Measurements from ENCODE around the gene POLL. TPM values are rescaled to one million over a fixed set of nuclear protein-coding genes. Genes with fewer than 3 reads are reported as not detected.

The POLL gene
- total and polyA plus RNA-seq, 10 of the 15 experiments (the other 5 are each of a cell fraction or from before 2014, with no cell fraction given) = 1.5 to 25.4 (median 13.8) TPM

DNA sequence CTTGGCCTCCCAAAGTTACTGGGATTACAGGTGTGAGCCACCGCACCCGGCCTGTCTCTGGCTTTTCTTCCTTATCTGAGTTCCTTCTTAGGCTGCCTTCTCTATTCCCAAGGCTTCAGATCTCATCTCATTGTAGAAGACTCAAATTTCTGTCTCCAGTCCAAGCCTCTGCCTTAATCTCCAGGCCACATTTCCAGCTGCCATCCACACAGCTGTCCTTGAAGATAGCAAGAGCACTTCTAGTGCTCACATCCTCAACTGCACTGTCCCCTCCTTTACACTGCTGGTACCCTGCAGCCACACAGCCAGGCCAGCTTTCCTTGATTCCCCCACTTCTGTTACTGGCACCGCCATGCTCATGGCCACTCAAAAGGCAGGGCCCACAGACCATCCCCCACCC is 35.6 kb downstream of the POLL start (continued):
- TF ChIP-seq, protein P1, sequence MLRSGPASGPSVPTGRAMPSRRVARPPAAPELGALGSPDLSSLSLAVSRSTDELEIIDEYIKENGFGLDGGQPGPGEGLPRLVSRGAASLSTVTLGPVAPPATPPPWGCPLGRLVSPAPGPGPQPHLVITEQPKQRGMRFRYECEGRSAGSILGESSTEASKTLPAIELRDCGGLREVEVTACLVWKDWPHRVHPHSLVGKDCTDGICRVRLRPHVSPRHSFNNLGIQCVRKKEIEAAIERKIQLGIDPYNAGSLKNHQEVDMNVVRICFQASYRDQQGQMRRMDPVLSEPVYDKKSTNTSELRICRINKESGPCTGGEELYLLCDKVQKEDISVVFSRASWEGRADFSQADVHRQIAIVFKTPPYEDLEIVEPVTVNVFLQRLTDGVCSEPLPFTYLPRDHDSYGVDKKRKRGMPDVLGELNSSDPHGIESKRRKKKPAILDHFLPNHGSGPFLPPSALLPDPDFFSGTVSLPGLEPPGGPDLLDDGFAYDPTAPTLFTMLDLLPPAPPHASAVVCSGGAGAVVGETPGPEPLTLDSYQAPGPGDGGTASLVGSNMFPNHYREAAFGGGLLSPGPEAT (IDR thresholded peaks at IDR 0.05; ENCODE audit: low read depth) = no peak
- TF ChIP-seq TARDBP (IDR thresholded peaks at IDR 0.05; ENCODE audit: borderline replicate concordance) (no peak), BACH1 (IDR thresholded peaks at IDR 0.05; ENCODE audit: borderline replicate concordance) (no peak), BCL11A (IDR thresholded peaks at IDR 0.05; ENCODE audit: low read depth, low read length) (no peak)
- TF ChIP-seq, protein P2, sequence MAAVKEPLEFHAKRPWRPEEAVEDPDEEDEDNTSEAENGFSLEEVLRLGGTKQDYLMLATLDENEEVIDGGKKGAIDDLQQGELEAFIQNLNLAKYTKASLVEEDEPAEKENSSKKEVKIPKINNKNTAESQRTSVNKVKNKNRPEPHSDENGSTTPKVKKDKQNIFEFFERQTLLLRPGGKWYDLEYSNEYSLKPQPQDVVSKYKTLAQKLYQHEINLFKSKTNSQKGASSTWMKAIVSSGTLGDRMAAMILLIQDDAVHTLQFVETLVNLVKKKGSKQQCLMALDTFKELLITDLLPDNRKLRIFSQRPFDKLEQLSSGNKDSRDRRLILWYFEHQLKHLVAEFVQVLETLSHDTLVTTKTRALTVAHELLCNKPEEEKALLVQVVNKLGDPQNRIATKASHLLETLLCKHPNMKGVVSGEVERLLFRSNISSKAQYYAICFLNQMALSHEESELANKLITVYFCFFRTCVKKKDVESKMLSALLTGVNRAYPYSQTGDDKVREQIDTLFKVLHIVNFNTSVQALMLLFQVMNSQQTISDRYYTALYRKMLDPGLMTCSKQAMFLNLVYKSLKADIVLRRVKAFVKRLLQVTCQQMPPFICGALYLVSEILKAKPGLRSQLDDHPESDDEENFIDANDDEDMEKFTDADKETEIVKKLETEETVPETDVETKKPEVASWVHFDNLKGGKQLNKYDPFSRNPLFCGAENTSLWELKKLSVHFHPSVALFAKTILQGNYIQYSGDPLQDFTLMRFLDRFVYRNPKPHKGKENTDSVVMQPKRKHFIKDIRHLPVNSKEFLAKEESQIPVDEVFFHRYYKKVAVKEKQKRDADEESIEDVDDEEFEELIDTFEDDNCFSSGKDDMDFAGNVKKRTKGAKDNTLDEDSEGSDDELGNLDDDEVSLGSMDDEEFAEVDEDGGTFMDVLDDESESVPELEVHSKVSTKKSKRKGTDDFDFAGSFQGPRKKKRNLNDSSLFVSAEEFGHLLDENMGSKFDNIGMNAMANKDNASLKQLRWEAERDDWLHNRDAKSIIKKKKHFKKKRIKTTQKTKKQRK (IDR thresholded peaks at IDR 0.05; ENCODE audit: low read depth, low read length) = no peak

DNA sequence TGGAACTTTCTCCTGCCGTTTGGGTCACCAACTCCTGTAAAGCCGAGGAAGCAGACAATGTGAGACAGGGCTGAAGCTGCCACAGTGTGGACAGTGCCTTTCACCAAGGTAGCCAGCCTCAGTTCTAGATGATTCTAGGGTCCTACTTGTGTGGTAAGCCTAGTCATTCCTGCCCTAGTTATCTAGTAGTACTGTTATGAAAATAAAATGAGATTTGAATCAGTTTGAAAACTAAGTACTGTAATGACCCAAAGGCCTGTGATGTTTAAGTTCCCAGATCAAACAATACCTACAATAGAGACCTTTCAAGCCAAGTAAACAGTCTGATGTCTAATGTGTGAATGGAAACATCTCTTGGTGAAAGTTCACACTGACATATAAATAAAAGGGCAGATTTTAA is 37.1 kb downstream of the POLL start:
- 95% methylated on average over 2 of the region's 2 CpGs for WGBS (ENCODE audit: insufficient coverage, insufficient replicate concordance, low lambda C conversion rate, missing lambda C conversion rate)
- Histone ChIP-seq H2AFZ (ENCODE audit: control insufficient read depth, low read depth, low read length) (no peak overlapping the region), H3K36me3 (ENCODE audit: control insufficient read depth in 2 of 2, insufficient read depth in 2 of 2, low read length in 1 of 2) (peaks cover 0 to 3% of the 10 kb centered on the region in 2 experiments; a peak in 2 of 4 replicates), H3K27me3 (replicated peaks in 1 of 2; ENCODE audit: control insufficient read depth in 2 of 2, insufficient read depth in 2 of 2, low read length in 1 of 2) (no peaks in the 10 kb centered on the region), H3K4me3 (no peak overlapping the region), H3K79me2 (ENCODE audit: control insufficient read depth, insufficient read depth, low read length) (no peaks in the 10 kb centered on the region), H3K4me1 (ENCODE audit: control insufficient read depth, insufficient read depth, low read length) (no peaks in the 10 kb centered on the region), H4K20me1 (ENCODE audit: control insufficient read depth, insufficient read depth) (no peaks in the 10 kb centered on the region), H3K9me3 (replicated peaks; ENCODE audit: control insufficient read depth, insufficient read depth, low read length) (no peaks in the 10 kb centered on the region), H3K9ac (ENCODE audit: control insufficient read depth, insufficient read depth, low read length) (no peak overlapping the region), H3K27ac (ENCODE audit: control insufficient read depth, insufficient read depth) (no peak overlapping the region), H3K4me2 (ENCODE audit: control insufficient read depth, insufficient read depth) (no peak overlapping the region)
- DNase-seq (ENCODE audit: low read depth, low spot score) (no peak), ATAC-seq (peak; percentile 37; the same call in 1 of the 3 replicates), FAIRE-seq (no peak)
- SMC1A ChIA-PET (ENCODE audit: uncharacterized antibody, unreplicated experiment) = no interaction called here
- no TSS peak for BruUV-seq (replicated peaks)
- POLR2A ChIA-PET = no interaction called here
- in situ Hi-C loops (cut with MboI) (no loop called here), intact Hi-C loops (cut with micrococcal nuclease; ENCODE audit: unreplicated experiment) (no loop called here)
- RAD21 ChIA-PET (ENCODE audit: unreplicated experiment) = no interaction called here
- CTCF ChIA-PET = interaction anchor here (0.7 to 1.2 kb wide), 3 partner anchors 9 to 20 kb away, joined by 3 read pairs; no protein-coding TSS in a partner anchor
- TF ChIP-seq BCL11A (IDR thresholded peaks at IDR 0.05; ENCODE audit: low read depth, low read length) (peak; percentile 32; the same call in 1 of the 2 replicates), HDAC6 (IDR thresholded peaks at IDR 0.05; ENCODE audit: unreplicated experiment) (no peak), JUNB (IDR thresholded peaks at IDR 0.05) (peak; percentile 74), TCF7 (IDR thresholded peaks at IDR 0.05; ENCODE audit: borderline replicate concordance) (peak; percentile 38; the same call in 1 of the 2 replicates)
- TF ChIP-seq, protein P3, sequence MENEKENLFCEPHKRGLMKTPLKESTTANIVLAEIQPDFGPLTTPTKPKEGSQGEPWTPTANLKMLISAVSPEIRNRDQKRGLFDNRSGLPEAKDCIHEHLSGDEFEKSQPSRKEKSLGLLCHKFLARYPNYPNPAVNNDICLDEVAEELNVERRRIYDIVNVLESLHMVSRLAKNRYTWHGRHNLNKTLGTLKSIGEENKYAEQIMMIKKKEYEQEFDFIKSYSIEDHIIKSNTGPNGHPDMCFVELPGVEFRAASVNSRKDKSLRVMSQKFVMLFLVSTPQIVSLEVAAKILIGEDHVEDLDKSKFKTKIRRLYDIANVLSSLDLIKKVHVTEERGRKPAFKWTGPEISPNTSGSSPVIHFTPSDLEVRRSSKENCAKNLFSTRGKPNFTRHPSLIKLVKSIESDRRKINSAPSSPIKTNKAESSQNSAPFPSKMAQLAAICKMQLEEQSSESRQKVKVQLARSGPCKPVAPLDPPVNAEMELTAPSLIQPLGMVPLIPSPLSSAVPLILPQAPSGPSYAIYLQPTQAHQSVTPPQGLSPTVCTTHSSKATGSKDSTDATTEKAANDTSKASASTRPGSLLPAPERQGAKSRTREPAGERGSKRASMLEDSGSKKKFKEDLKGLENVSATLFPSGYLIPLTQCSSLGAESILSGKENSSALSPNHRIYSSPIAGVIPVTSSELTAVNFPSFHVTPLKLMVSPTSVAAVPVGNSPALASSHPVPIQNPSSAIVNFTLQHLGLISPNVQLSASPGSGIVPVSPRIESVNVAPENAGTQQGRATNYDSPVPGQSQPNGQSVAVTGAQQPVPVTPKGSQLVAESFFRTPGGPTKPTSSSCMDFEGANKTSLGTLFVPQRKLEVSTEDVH (IDR thresholded peaks at IDR 0.05; ENCODE audit: low read depth, partially characterized antibody) = no peak
- TF ChIP-seq, protein P4, sequence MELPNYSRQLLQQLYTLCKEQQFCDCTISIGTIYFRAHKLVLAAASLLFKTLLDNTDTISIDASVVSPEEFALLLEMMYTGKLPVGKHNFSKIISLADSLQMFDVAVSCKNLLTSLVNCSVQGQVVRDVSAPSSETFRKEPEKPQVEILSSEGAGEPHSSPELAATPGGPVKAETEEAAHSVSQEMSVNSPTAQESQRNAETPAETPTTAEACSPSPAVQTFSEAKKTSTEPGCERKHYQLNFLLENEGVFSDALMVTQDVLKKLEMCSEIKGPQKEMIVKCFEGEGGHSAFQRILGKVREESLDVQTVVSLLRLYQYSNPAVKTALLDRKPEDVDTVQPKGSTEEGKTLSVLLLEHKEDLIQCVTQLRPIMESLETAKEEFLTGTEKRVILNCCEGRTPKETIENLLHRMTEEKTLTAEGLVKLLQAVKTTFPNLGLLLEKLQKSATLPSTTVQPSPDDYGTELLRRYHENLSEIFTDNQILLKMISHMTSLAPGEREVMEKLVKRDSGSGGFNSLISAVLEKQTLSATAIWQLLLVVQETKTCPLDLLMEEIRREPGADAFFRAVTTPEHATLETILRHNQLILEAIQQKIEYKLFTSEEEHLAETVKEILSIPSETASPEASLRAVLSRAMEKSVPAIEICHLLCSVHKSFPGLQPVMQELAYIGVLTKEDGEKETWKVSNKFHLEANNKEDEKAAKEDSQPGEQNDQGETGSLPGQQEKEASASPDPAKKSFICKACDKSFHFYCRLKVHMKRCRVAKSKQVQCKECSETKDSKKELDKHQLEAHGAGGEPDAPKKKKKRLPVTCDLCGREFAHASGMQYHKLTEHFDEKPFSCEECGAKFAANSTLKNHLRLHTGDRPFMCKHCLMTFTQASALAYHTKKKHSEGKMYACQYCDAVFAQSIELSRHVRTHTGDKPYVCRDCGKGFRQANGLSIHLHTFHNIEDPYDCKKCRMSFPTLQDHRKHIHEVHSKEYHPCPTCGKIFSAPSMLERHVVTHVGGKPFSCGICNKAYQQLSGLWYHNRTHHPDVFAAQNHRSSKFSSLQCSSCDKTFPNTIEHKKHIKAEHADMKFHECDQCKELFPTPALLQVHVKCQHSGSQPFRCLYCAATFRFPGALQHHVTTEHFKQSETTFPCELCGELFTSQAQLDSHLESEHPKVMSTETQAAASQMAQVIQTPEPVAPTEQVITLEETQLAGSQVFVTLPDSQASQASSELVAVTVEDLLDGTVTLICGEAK (IDR thresholded peaks at IDR 0.05; ENCODE audit: borderline replicate concordance) = no peak

Measured in GM12878 (cell line).